Left ventricle myocardium inferior (tissue), 1 donor: ENCODE results near the gene SPOCK3. TPM values are rescaled to one million over a fixed set of nuclear protein-coding genes. Genes with fewer than 3 reads are reported as not detected.

Experiments used
- DNase-seq: peaks from one replicate; pipeline ENCODE4 v3.0.0-alpha.2; 2020
- H3K27ac ChIP-seq: fragments of 200-600 bp; replicated peaks from 2 replicates; pipeline ENCODE4 v1.8.0; 2021
- H3K27me3 ChIP-seq: fragments of 200-600 bp; 2 replicates; pipeline ENCODE4 v1.8.0; 2021; ENCODE audit warnings: low read depth
- H3K36me3 ChIP-seq: fragments of 200-600 bp; 2 replicates; pipeline ENCODE4 v1.8.0; 2021
- H3K4me1 ChIP-seq: fragments of 200-600 bp; 2 replicates; pipeline ENCODE4 v1.8.0; 2021
- H3K4me3 ChIP-seq: fragments of 200-600 bp; 2 replicates; pipeline ENCODE4 v1.8.0; 2021; ENCODE audit warnings: mild to moderate bottlenecking, moderate library complexity
- H3K9me3 ChIP-seq: fragments of 200-600 bp; replicated peaks from 2 replicates; pipeline ENCODE4 v1.8.0; 2021
- CTCF ChIP-seq: fragments of 200-600 bp; IDR thresholded peaks from 2 replicates; pipeline ENCODE4 v1.8.0; 2021; ENCODE audit warnings: antibody characterized with exemption, mild to moderate bottlenecking, borderline replicate concordance
- intact Hi-C: fragments of 100-400 bp; cut with micrococcal nuclease; formaldehyde crosslinking; loops from one replicate; pipeline ENCODE4 v1.11.0; 2022
- total RNA-seq: library from RNA; stranded (reverse); fragmentation: NEBNext Ultra II Directional; extraction: Animal tissue kit (Norgen Biotek cat#: 25700); gene quantifications from one replicate; pipeline ENCODE4 v1.2.1, GENCODE V29; 2021
- donor health status: DM: no; HTN: yes; CAD: no; lungs with severe emphysema.

Gene SPOCK3
- total RNA-seq, 1 donor from 2014 or later, result 0.22 TPM

- no peak for DNase-seq
- intact Hi-C loops, result no loop called here
- Histone ChIP-seq H3K4me3 (no peak overlapping the region), H3K27ac (no peak overlapping the region), H3K4me1 (peaks cover 11% of the 10 kb centered on the region), H3K27me3 (no peaks in the 10 kb centered on the region), H3K9me3 (no peaks in the 10 kb centered on the region), H3K36me3 (no peaks in the 10 kb centered on the region)
- no peak for TF ChIP-seq CTCF
Measured at GRCh38 chr4:167114416-167114971, 119.8 kb downstream of the SPOCK3 start.

- intact Hi-C loops, result no loop called here
- TF ChIP-seq CTCF, result no peak
- H3K36me3 ChIP-seq, result no peaks in the 10 kb centered on the region
- no peak overlapping the region for H3K4me3 ChIP-seq
- no peak overlapping the region for H3K27ac ChIP-seq
- DNase-seq, result no peak
- peaks cover 11% of the 10 kb centered on the region for H3K4me1 ChIP-seq
- no peaks in the 10 kb centered on the region for H3K27me3 ChIP-seq
- H3K9me3 ChIP-seq, result no peaks in the 10 kb centered on the region
Measured at GRCh38 chr4:167111622-167112021, 122.7 kb downstream of the SPOCK3 start.

GRCh38 chr4:167111092-167111491 is 123.2 kb downstream of the SPOCK3 start:
- DNase-seq, result no peak
- intact Hi-C loops, result no loop called here
- H3K4me3 ChIP-seq, result no peak overlapping the region
- H3K9me3 ChIP-seq, result no peaks in the 10 kb centered on the region
- no peak for TF ChIP-seq CTCF
- H3K27ac ChIP-seq, result no peak overlapping the region
- peaks cover 11% of the 10 kb centered on the region for H3K4me1 ChIP-seq
- no peaks in the 10 kb centered on the region for H3K27me3 ChIP-seq
- H3K36me3 ChIP-seq, result no peaks in the 10 kb centered on the region

GRCh38 chr4:167109859-167110258 is 124.4 kb downstream of the SPOCK3 start:
- Histone ChIP-seq H3K27me3 (no peaks in the 10 kb centered on the region), H3K27ac (no peak overlapping the region), H3K36me3 (no peaks in the 10 kb centered on the region), H3K4me1 (peaks cover 11% of the 10 kb centered on the region), H3K9me3 (peaks cover 6% of the 10 kb centered on the region), H3K4me3 (no peak overlapping the region)
- intact Hi-C loops, result no loop called here
- no peak for DNase-seq
- no peak for TF ChIP-seq CTCF

GRCh38 chr4:167105857-167106256 is 128.4 kb downstream of the SPOCK3 start:
- Histone ChIP-seq H3K4me3 (no peak overlapping the region), H3K27ac (no peak overlapping the region), H3K27me3 (no peaks in the 10 kb centered on the region), H3K36me3 (no peaks in the 10 kb centered on the region), H3K4me1 (peaks cover 2% of the 10 kb centered on the region), H3K9me3 (peaks cover 6% of the 10 kb centered on the region)
- intact Hi-C loops, result no loop called here
- no peak for TF ChIP-seq CTCF
- no peak for DNase-seq

- Histone ChIP-seq H3K4me3 (no peak overlapping the region), H3K4me1 (peaks cover 13% of the 10 kb centered on the region), H3K27ac (no peak overlapping the region), H3K36me3 (no peaks in the 10 kb centered on the region), H3K27me3 (no peaks in the 10 kb centered on the region), H3K9me3 (peaks cover 6% of the 10 kb centered on the region)
- no peak for DNase-seq
- no peak for TF ChIP-seq CTCF
- intact Hi-C loops, result no loop called here
Measured at GRCh38 chr4:167102475-167102874, 131.8 kb downstream of the SPOCK3 start.
